ENCODE data around the gene PDXK.

DNA sequence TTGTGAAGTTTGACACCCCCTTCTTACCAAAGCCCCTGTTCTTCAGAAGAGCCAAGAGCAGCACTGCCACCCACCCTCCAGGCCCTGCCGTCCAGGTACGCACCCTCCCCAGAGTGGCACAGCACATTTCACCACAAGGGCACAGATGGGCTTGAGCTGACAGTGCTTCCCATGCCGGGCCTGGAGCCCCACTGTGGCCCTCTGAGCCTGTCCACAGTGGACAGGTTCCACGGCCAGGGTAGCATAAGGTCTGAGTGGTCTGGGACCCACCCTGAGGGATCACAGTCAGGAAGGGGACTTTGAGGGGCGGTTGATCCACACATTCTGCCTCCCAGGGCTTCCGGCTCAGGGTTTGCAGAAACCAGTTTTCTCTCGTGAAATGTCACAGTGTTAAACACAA lies 28.6 kb upstream of the PDXK start:
- TF ChIP-seq, protein P1, sequence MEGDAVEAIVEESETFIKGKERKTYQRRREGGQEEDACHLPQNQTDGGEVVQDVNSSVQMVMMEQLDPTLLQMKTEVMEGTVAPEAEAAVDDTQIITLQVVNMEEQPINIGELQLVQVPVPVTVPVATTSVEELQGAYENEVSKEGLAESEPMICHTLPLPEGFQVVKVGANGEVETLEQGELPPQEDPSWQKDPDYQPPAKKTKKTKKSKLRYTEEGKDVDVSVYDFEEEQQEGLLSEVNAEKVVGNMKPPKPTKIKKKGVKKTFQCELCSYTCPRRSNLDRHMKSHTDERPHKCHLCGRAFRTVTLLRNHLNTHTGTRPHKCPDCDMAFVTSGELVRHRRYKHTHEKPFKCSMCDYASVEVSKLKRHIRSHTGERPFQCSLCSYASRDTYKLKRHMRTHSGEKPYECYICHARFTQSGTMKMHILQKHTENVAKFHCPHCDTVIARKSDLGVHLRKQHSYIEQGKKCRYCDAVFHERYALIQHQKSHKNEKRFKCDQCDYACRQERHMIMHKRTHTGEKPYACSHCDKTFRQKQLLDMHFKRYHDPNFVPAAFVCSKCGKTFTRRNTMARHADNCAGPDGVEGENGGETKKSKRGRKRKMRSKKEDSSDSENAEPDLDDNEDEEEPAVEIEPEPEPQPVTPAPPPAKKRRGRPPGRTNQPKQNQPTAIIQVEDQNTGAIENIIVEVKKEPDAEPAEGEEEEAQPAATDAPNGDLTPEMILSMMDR (IDR thresholded peaks at IDR 0.05; ENCODE audit: poor library complexity), result no peak
- TF ChIP-seq EZH2 (IDR thresholded peaks at IDR 0.05; ENCODE audit: borderline replicate concordance) (no peak), EZH2phosphoT487 (IDR thresholded peaks at IDR 0.05; ENCODE audit: low read depth, severe bottlenecking, unreplicated experiment) (no peak)
